HEK293T (cell line): ENCODE data around the gene CADPS2.

Experiments
- FOXA1 ChIP-seq: fragments of 450-650 bp; IDR thresholded peaks from 2 replicates; pipeline ENCODE4 v1.6.1; 2016; ENCODE audit warnings: mild to moderate bottlenecking
- SP1 ChIP-seq: fragments of 450-650 bp; IDR thresholded peaks from 2 replicates; pipeline ENCODE4 v1.6.1; 2017
- TARDBP ChIP-seq: fragments of 450-650 bp; IDR thresholded peaks from 2 replicates; pipeline ENCODE4 v1.6.1; 2016
- ZNF384 ChIP-seq: fragments of 450-650 bp; IDR thresholded peaks from 2 replicates; pipeline ENCODE4 v1.6.1; 2016

GRCh38 chr7:122750389-122750788 is 135.9 kb downstream of the CADPS2 start:
- no peak for TF ChIP-seq TARDBP
- TF ChIP-seq SP1: no peak
- TF ChIP-seq FOXA1: no peak
- TF ChIP-seq ZNF384: no peak
